Raji (cell line): ENCODE data around the gene METTL16.

Experiments
- POLR2A ChIP-seq: IDR thresholded peaks from 2 replicates; pipeline ENCODE4 v1.6.1; 2011; ENCODE audit warnings: low read depth, low read length, control low read depth; ENCODE audit not compliant: insufficient read depth

Gene METTL16, protein sequence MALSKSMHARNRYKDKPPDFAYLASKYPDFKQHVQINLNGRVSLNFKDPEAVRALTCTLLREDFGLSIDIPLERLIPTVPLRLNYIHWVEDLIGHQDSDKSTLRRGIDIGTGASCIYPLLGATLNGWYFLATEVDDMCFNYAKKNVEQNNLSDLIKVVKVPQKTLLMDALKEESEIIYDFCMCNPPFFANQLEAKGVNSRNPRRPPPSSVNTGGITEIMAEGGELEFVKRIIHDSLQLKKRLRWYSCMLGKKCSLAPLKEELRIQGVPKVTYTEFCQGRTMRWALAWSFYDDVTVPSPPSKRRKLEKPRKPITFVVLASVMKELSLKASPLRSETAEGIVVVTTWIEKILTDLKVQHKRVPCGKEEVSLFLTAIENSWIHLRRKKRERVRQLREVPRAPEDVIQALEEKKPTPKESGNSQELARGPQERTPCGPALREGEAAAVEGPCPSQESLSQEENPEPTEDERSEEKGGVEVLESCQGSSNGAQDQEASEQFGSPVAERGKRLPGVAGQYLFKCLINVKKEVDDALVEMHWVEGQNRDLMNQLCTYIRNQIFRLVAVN

DNA sequence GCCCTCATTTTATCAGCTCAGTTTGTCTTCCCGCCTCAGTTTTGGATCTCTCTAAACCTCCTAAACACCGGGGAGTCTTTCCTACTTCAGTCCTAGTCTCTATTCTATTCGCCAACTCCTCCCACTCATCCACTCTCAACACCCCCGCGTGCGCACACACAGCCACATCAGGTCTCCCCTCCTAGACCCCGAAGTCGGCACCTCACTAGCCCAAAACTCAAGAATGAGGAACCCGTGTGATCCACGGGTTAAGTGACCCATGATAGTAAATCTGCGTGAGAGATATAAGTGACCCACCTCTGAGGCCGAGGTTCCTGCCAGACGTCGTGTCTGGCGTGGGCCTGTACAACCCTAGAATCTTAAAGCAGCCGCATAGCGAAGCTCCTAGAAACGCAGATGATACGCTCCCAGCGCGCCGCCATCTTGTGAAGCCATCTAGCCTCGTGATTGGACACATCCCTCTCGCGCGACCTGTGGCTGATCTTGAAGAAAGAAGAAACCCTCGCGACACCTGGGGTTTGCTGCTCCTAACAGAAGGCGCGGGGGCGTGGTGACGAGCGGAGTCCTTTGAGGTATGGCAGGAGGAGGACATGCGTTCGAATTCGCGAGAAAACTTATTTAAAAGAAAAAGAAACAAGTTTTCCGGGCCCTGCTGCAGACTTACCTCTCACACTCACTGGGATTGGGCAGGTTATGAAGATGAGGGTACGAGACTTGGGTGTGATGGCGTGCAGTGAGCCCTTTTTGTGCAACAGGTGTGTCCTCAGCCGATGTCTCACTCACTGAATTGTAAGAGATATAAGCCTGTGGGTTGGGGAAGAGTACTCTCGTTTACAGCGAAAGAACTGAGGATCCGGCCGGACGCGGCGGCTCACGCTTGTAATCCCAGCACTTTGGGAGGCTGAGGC lies at the start of gene METTL16:
Gene METTL16 (minus strand): TSS at position 427 of the 908 bp plus-strand sequence. CDS start 9,557 bp downstream, outside the sequence.
- peak; percentile 88 for TF ChIP-seq POLR2A

DNA sequence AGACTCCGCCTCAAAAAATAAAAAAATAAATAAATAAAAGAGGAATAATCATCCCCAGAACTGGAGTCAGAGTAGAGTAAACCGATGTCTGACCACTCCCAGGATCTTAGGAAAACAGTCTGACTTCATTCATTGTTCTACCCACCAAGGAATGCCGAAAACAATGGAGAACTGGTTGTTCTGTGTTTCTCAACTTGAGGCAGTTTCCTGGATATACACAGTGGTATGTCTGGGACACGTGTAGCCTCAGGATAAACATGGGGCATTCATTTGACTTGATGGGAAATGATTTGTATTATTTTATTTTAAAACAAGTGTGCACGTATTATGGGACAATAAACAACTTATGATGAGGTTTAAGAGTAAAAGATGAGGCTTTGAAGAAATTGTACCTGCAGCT lies 49.0 kb upstream of the METTL16 start:
- TF ChIP-seq POLR2A = no peak

DNA sequence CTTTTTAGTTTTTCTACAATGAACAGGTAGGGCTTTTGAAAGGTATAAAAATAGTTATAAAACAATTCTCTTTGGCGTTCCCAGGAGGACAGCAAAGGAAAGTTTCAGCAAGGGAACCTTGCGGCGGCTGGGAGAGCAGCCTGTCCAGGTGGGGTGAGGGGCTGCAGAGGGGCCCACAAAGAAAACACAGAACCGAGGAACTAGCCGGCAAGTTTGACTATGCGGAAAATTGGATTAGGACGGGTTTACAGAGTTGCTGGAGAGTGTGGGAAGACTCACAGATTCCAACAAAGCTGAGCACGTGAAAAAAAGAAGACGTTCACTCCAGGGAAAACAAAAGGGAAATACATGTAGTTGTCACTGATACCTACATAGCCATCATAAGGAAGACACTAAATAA lies 40.2 kb upstream of the METTL16 start:
- TF ChIP-seq POLR2A = no peak

DNA sequence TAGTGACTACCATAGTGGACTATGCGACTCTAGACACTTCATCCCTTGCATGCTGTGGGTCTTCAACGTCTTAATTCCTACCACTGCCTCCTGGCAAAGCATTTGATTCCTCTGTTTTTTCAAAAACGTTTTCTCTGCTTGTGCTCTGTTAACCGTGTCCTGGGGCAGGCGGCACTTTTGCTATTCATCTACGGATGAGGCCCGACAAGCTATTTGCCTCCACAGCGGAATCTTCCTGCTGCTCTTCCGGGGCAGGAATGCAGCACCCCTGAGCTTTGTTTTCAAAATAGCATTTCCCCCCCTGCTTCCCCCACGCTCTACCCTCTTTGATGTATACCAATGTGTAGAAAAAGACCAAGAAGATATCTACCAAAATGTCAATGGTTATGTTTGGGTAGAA lies 39.8 kb upstream of the METTL16 start:
- TF ChIP-seq POLR2A = no peak

DNA sequence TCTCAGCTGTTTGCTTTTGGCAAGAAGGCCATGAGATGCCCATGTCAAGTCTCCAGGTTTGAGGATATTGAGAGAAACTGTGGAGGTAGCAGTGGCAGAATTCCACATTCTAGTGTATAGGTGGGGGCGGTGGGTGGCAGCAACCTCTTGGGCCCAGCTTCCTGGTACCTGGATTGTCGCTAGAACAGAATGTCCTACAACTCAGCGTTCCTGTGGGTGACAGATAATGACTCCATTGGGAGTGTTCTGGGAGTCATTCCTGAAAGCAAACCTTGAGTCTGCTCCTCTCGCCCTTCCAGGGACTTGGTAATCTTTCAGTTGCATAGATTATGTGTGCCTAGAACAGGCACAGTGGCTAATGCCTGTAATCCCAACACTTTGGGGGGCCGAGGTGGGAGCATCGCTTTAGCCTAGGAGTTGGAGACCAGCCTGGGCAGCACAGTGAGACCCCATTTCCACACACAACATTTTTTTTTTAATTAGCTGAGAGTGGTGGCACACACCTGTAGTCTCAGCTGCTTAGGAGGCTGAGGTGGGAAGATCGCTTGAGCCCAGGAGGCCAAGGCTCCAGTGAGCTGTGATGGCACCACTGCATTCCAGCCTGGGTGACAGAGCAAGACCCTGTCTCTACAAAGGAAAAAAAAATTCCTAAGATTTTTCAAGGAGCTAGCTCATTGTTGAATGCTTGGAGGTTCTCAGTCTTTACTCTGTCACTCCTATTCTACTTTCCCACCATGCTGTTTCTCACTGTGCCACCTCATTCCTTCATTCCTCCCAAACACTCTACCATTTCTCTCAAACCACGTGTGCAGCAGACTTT lies 37.9 kb upstream of the METTL16 start:
- no peak for TF ChIP-seq POLR2A

DNA sequence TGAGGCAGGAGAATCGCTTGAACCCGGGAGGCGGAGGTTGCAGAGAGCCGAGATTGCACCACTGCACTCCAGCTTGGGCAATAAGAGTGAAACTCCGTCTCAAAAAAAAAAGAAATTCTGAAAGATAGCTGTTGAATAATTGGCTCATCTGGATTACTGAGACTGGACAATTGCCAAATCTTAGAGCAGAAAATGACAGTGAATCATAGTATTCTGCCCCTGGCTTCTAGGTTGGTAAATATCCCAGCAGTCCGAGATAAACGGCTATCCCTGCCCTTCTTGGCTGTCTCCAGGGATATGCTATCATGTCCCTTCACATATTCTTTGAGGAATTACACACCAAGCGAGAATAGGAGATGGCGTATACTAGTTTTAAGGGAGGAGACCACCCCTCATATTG lies 35.5 kb upstream of the METTL16 start:
- TF ChIP-seq POLR2A = no peak

DNA sequence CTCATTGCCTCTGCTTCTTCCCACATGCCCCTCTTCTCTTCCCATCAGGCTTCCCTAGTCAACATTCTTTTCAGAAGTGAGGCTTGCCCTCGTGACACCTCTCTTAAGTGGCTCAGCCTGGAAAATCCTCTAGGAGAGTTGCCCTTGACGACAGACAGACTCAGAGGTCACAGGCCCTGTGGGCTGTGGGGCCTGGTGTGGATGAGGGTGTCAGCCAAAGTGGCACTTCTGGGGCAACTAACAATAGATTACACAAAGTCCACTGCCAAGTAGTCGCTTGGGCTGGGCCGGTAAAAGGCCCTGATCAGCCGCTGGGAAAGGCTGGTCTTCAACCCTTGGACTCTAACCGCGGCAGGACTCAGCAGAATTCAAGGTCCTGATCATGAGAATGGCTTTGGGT lies 33.7 kb upstream of the METTL16 start:
- no peak for TF ChIP-seq POLR2A

DNA sequence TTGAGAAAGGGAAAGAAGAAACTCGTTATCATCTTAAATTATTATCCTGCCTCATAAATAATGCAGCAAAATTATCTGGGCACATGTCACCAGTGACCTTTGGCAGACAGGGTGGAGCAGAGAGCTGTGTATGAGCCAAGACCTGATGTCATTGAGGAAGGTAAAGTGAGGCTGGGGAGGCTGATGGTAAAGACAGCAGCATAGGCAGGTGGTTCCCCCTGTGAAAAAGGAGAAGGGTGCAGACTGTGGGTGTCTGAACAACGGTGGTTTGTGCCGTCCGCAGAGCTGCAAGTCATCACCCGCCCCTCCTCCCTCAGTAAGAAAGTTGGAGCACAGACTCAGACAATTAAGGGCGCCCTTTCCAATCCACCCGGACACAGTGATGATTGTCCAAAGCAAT lies 30.8 kb upstream of the METTL16 start:
- no peak for TF ChIP-seq POLR2A

DNA sequence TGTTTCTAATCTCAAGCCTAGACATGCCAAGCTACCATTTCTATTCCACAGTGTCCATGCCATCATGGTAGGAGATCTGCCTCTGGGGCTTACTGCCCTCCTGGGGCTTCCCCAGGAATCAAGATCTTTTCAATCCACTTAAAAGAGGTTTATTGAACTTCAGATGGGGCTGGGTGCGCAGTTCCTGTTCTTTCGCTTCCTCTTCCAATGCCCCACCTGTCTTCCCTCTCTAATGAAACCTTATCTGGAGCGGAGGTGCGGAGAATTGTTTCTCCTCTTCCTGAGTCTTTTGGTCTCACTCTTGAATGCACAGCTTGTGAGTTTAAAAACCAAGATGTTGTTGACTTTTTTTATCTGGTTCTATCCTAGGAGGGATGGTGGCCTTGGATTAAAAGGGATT lies 30.4 kb upstream of the METTL16 start:
- TF ChIP-seq POLR2A = no peak

DNA sequence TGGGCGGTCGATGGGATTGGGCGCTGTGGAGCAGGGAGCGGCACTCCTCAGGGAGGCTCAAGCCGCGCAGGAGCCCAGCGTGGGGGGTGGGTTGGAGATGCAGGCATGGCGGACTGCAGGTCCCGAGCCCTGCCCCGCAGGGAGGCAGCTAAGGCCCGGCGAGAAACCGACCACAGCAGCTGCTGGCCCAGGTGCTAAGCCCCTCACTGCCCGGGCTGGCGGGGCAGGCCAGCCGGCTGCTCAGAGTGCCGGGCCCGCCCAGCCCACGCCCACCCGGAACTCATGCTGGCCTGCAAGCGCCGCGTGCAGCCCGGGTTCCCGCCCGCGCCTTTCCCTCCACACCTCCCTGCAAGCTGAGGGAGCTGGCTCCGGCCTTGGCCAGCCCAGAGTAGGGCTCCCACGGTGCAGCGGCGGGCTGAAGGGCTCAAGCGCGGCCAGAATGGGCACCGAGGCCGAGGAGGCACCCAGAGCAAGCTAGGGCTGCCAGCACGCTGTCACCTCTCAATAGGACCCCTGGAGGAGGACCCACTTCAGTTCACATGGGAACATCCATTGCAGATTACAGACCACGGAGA lies 20.5 kb upstream of the METTL16 start:
- no peak for TF ChIP-seq POLR2A

DNA sequence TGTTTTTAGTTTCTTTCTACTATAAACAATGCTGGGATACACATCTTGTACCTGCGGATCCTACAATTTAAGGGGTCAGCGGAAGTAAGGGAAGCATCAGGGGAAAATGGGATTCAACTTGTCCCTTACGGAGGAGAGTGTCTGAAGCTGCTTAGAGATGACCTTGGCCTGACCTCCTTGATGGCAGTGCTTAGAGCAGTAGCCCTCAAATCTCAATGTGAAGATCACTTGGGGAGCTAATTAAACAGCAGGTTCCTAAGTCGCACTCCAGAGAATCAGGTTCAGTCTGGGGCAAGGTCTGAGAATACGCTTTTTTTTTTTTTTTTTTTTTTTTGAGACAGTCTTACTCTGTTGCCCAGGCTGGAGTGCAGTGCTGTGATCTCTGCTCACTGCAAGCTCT lies 9.6 kb upstream of the METTL16 start:
- TF ChIP-seq POLR2A = no peak

DNA sequence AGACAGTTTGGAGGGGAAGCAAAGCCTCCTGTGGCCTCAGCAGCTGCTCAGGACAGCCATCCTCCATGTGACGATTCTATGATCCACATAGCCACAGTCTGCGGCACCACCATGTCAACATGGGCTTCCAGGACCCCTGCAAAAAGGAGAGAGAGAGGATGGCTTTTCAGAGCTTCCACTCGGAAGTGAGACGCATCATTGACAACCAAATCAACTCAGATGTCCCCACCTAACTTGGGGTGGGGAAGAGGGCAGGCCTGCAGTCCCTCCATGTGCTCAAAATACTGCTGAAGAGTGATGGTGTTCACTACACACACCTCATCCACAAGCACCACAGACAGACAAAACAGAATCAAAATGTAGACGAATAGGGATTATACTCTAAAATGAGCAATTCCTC lies 5.9 kb upstream of the METTL16 start:
- no peak for TF ChIP-seq POLR2A

DNA sequence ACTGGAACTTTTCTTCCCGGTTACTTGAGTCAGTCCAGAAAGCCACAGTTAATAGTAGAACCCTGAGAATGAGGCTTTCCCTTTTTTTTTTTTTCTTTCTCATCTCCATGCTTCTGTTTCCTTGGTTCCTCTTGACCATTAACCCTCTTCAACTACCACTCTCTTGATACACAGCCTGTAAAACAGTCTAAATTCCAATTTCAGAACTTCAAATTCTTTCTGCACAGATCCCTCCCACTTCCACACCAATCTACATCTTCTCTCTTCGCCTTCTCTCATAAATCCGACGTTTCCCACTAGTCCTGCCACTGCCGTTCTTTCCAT lies 588 bp downstream of the METTL16 start:
- TF ChIP-seq POLR2A = no peak

DNA sequence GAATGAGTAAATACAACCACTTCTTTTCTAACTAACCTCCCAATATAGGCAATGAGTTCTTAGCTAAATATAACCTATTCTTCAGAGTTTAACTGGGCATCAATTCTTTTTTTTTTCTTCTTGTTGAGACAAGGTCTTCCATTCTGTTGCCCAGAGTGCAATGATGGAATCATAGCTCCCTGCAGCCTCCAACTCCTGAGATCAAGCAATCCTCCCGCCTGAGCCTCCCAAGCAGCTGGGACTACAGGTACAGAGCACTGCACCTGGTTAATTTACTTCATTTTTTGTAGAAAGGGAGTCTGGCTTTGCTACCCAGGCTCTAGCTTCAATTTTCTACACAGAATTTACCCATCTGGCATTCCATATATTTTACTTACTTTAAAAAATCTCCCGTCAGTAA lies 1.1 kb downstream of the METTL16 start:
- TF ChIP-seq POLR2A = no peak

DNA sequence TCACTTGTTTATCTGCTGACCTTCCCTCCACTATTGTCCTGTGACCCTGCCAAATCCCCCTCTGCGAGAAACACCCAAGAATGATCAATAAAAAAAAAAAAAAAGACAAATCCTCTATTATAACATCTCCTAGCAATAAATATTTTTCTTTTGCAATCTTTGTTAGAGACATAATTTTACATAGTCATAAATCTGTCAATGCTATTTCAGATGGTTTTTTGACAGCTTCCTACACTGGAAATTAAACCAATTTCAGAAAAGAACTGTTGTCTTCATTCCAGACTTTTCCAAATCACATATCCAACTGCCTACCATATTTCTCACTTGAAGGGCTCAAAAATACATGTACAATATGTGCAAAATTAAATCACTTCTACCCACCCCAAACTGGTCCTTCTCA lies 3.7 kb downstream of the METTL16 start:
- TF ChIP-seq POLR2A = no peak
